ENCODE measurements around the gene EFL1. TPM values are rescaled to one million over a fixed set of nuclear protein-coding genes. Genes with fewer than 3 reads are reported as not detected.

Gene EFL1
- polyA plus RNA-seq, 1 donor from 2014 or later = 16.8 TPM

- H3F3A ChIP-seq (ENCODE audit: insufficient read depth, low read length, poor library complexity, severe bottlenecking) = no peaks in the 10 kb centered on the region
- H3K27me3 ChIP-seq (ENCODE audit: insufficient read depth, low read depth, low read length) = no peaks in the 10 kb centered on the region
- TF ChIP-seq POLR2AphosphoS5 (IDR thresholded peaks at IDR 0.05) (no peak), REST (IDR thresholded peaks at IDR 0.05; ENCODE audit: borderline replicate concordance) (no peak), SMC3 (conservative IDR thresholded peaks at IDR 0.05; ENCODE audit: poor library complexity) (no peak), EP300 (conservative IDR thresholded peaks at IDR 0.05; ENCODE audit: poor library complexity, severe bottlenecking) (no peak), MXI1 (conservative IDR thresholded peaks at IDR 0.05; ENCODE audit: poor library complexity, severe bottlenecking) (no peak), RAD21 (conservative IDR thresholded peaks at IDR 0.05) (no peak), CTCF (IDR thresholded peaks at IDR 0.05; ENCODE audit: poor library complexity, severe bottlenecking) (no peak), TAF1 (IDR thresholded peaks at IDR 0.05; ENCODE audit: low read depth) (no peak), EZH2 (IDR thresholded peaks at IDR 0.05; ENCODE audit: borderline replicate concordance, insufficient read depth, low read length, poor library complexity, severe bottlenecking) (no peak)
- no peaks in the 10 kb centered on the region for H4K20me1 ChIP-seq (ENCODE audit: insufficient read depth)
- no peaks in the 10 kb centered on the region for H3K9me2 ChIP-seq (ENCODE audit: insufficient read depth, low read length)
- H2AFZ ChIP-seq (ENCODE audit: low read depth, low read length) = no peak overlapping the region
- no peak overlapping the region for H3K27ac ChIP-seq (ENCODE audit: low read length)
- no peaks in the 10 kb centered on the region for H3K36me3 ChIP-seq (ENCODE audit: insufficient read depth, low read length)
- H3K4me3 ChIP-seq (ENCODE audit: low read length) = no peak overlapping the region
- no peaks in the 10 kb centered on the region for H3K79me2 ChIP-seq (replicated peaks; ENCODE audit: insufficient read depth, low read length)
- H3K9ac ChIP-seq (ENCODE audit: low read length) = no peak overlapping the region
- no peak overlapping the region for H3K4me2 ChIP-seq (ENCODE audit: low read length)
- H3K9me3 ChIP-seq (ENCODE audit: low read length) = no peaks in the 10 kb centered on the region
Observed at GRCh38 chr15:82158811-82159210, 103.7 kb downstream of the EFL1 start.

DNA sequence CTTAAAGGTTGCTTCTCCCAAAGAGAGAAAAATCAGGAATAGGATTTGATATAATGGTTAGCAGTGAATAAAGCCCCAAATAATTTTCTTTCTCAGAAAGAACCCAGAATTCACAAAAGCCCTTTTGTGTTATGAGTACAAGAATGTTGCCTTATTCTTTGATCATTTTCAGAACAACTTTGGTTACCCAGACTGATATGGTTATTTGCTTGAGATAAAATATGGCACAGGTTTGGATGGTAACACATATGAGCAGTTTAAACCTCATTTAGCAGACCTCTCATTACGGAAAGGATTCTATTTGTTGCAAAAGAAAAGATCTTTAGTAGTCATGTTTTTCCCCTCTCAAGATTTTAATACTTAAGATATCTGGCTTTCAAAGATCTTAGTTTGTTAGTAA, 111.9 kb downstream of the EFL1 start:
- Histone ChIP-seq H3K79me2 (replicated peaks; ENCODE audit: insufficient read depth, low read length) (no peaks in the 10 kb centered on the region), H2AFZ (ENCODE audit: low read depth, low read length) (no peak overlapping the region), H3K4me2 (ENCODE audit: low read length) (no peak overlapping the region), H3K9ac (ENCODE audit: low read length) (no peak overlapping the region), H3K27me3 (ENCODE audit: insufficient read depth, low read depth, low read length) (no peaks in the 10 kb centered on the region), H3K4me3 (ENCODE audit: low read length) (no peak overlapping the region), H3K9me3 (ENCODE audit: low read length) (no peaks in the 10 kb centered on the region), H3K27ac (ENCODE audit: low read length) (no peak overlapping the region), H3K9me2 (ENCODE audit: insufficient read depth, low read length) (no peaks in the 10 kb centered on the region), H3F3A (ENCODE audit: insufficient read depth, low read length, poor library complexity, severe bottlenecking) (no peaks in the 10 kb centered on the region), H3K36me3 (ENCODE audit: insufficient read depth, low read length) (peaks cover 13% of the 10 kb centered on the region), H4K20me1 (ENCODE audit: insufficient read depth) (no peaks in the 10 kb centered on the region)
- no peak for TF ChIP-seq EZH2 (IDR thresholded peaks at IDR 0.05; ENCODE audit: borderline replicate concordance, insufficient read depth, low read length, poor library complexity, severe bottlenecking)
- no peak for TF ChIP-seq SMC3 (conservative IDR thresholded peaks at IDR 0.05; ENCODE audit: poor library complexity)
- TF ChIP-seq REST (IDR thresholded peaks at IDR 0.05; ENCODE audit: borderline replicate concordance) = no peak
- TF ChIP-seq MXI1 (conservative IDR thresholded peaks at IDR 0.05; ENCODE audit: poor library complexity, severe bottlenecking) = no peak
- no peak for TF ChIP-seq RAD21 (conservative IDR thresholded peaks at IDR 0.05)
- no peak for TF ChIP-seq EP300 (conservative IDR thresholded peaks at IDR 0.05; ENCODE audit: poor library complexity, severe bottlenecking)
- no peak for TF ChIP-seq TAF1 (IDR thresholded peaks at IDR 0.05; ENCODE audit: low read depth)
- no peak for TF ChIP-seq POLR2AphosphoS5 (IDR thresholded peaks at IDR 0.05)
- TF ChIP-seq CTCF (IDR thresholded peaks at IDR 0.05; ENCODE audit: poor library complexity, severe bottlenecking) = no peak
